Fibroblast of lung (primary cell): ENCODE measurements around the gene TRPV2.
"Not testable (repeated sequence)": the region's sequence is repeated elsewhere in the genome, so short reads cannot be mapped to it uniquely, and the experiment has no call there.

Experiments
- CTCF ChIP-seq, 2 donors: IDR thresholded peaks in 1 of 2; conservative IDR thresholded peaks in 1 of 2; 1 replicate in 1 of 2; 2 replicates in 1 of 2; pipeline ENCODE4 v1.5.1; 2011 to 2012; ENCODE audit warnings: low read length in 2 of 2, control low read depth in 1 of 2, inconsistent platforms in 1 of 2, low read depth in 1 of 2, mild to moderate bottlenecking in 1 of 2
- EZH2 ChIP-seq: IDR thresholded peaks from 2 replicates; pipeline ENCODE4 v1.5.1; 2012; ENCODE audit warnings: low read length, control low read depth, mild to moderate bottlenecking; ENCODE audit errors: missing control alignments

- TF ChIP-seq CTCF (conservative IDR thresholded peaks at IDR 0.05 in 1 of 2, IDR thresholded peaks at IDR 0.05 in 1 of 2; ENCODE audit: low read depth in 1 of 2, low read length in 2 of 2); EZH2: not testable (repeated sequence)
These were observed 18.7 kb upstream of the TRPV2 start for GRCh38 chr17:16396693-16397092.
